Caki2 (cell line): ENCODE results near the gene SNAPC2. TPM values are rescaled to one million over a fixed set of nuclear protein-coding genes. Genes with fewer than 3 reads are reported as not detected.
A peak's percentile ranks its signal among the peaks of the same experiment; 100 is the strongest.
"Not testable (repeated sequence)": the region's sequence is repeated elsewhere in the genome, so short reads cannot be mapped to it uniquely, and the experiment has no call there.

Source experiments
- DNase-seq: peaks from one replicate; pipeline ENCODE4 v3.0.0-alpha.2; 2015; ENCODE audit warnings: low read depth
- in situ Hi-C: cut with HindIII; loops from 2 replicates; pipeline ENCODE4 v1.10.0; 2016; ENCODE audit warnings: low sequenced_read_pairs, low pct_unique_long_range_greater_than_20kb, mixed read lengths
- total RNA-seq: library from RNA; depleted of rRNA; stranded (reverse); fragments of >200 nt; shearing (Covaris generic); gene quantifications from 2 replicates; pipeline ENCODE4 v1.2.3, GENCODE V29; 2014; ENCODE audit warnings: low replicate concordance

Gene SNAPC2
- total RNA-seq, 1 experiment from 2014 or later: 19.2 TPM

GRCh38 chr19:7944177-7944761 lies 24.1 kb downstream of the SNAPC2 start:
- DNase-seq: peak; percentile 76
- in situ Hi-C loops: no loop called here

GRCh38 chr19:7947939-7948338 lies 27.8 kb downstream of the SNAPC2 start:
- no peak for DNase-seq
- in situ Hi-C loops: no loop called here

- in situ Hi-C loops: no loop called here
- no peak for DNase-seq
Observed at GRCh38 chr19:7953060-7953459, 32.9 kb downstream of the SNAPC2 start.

GRCh38 chr19:7953576-7953975 lies 33.4 kb downstream of the SNAPC2 start:
- DNase-seq: no peak
- in situ Hi-C loops: no loop called here

- in situ Hi-C loops: no loop called here
- DNase-seq: no peak
Observed at GRCh38 chr19:7955696-7956095, 35.6 kb downstream of the SNAPC2 start.

- no peak for DNase-seq
- in situ Hi-C loops: no loop called here
Observed at GRCh38 chr19:7959211-7959610, 39.1 kb downstream of the SNAPC2 start.

- DNase-seq, in situ Hi-C loops: not testable (repeated sequence)
Observed at GRCh38 chr19:7961082-7961481, 40.9 kb downstream of the SNAPC2 start.

GRCh38 chr19:7961920-7962626 lies 41.9 kb downstream of the SNAPC2 start:
- DNase-seq: no peak
- in situ Hi-C loops: no loop called here

- DNase-seq: no peak
- in situ Hi-C loops: no loop called here
Observed at GRCh38 chr19:7962644-7963268, 42.6 kb downstream of the SNAPC2 start.

- in situ Hi-C loops: no loop called here
- DNase-seq: no peak
Observed at GRCh38 chr19:7963566-7963965, 43.4 kb downstream of the SNAPC2 start.

GRCh38 chr19:7965259-7965841 lies 45.2 kb downstream of the SNAPC2 start:
- no peak for DNase-seq
- in situ Hi-C loops: no loop called here

- in situ Hi-C loops: no loop called here
- DNase-seq: no peak
Observed at GRCh38 chr19:7965921-7966665, 46.0 kb downstream of the SNAPC2 start.

- no peak for DNase-seq
- in situ Hi-C loops: no loop called here
Observed at GRCh38 chr19:7968008-7968795, 48.1 kb downstream of the SNAPC2 start.

- no peak for DNase-seq
- in situ Hi-C loops: no loop called here
Observed at GRCh38 chr19:7968796-7969554, 48.8 kb downstream of the SNAPC2 start.

GRCh38 chr19:7969555-7969939 lies 49.4 kb downstream of the SNAPC2 start:
- no peak for DNase-seq
- in situ Hi-C loops: no loop called here

- no peak for DNase-seq
- in situ Hi-C loops: no loop called here
Observed at GRCh38 chr19:7970716-7971448, 50.7 kb downstream of the SNAPC2 start.
